GM12891 (cell line): ENCODE results near the gene IST1.

Source experiments
- POLR2A ChIP-seq: IDR thresholded peaks from 2 replicates; pipeline ENCODE4 v1.6.1; 2011; ENCODE audit warnings: low read depth, low read length, control low read depth
- POLR2AphosphoS5 ChIP-seq: IDR thresholded peaks from 2 replicates; pipeline ENCODE4 v1.6.1; 2011; ENCODE audit warnings: low read depth, low read length, control low read depth
- POU2F2 ChIP-seq: IDR thresholded peaks from 2 replicates; pipeline ENCODE4 v1.6.1; 2011; ENCODE audit warnings: low read depth, mild to moderate bottlenecking, control low read depth, low read length, moderate library complexity
- TAF1 ChIP-seq: IDR thresholded peaks from 2 replicates; pipeline ENCODE4 v1.6.1; 2011; ENCODE audit warnings: low read depth, low read length, control low read depth

DNA sequence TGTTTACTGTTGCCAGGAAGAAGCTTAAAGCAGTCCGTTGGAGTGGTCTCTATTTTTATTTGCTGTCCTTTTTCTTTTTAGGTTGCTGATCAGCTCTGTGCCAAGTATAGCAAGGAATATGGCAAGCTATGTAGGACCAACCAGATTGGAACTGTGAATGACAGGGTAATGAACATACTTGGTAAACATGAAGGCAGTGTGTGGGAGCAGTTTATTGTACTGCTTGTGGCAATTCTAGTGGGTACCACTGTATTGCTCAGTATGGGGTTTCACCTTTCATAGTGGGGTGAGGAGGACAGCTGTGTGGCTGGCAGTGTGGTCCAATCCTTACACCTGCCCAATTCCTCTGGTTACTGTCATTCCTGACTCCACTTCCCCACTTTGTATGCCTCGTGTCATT lies 25.3 kb downstream of the IST1 start:
- TF ChIP-seq POLR2AphosphoS5 (no peak), POLR2A (no peak), TAF1 (no peak), POU2F2 (no peak)
